PC-3 (cell line): ENCODE data around the gene PRAMEF8. TPM values are rescaled to one million over a fixed set of nuclear protein-coding genes. Genes with fewer than 3 reads are reported as not detected.
"Not testable (repeated sequence)": the region's sequence is repeated elsewhere in the genome, so short reads cannot be mapped to it uniquely, and the experiment has no call there.

Experiments
- ATAC-seq: fragments of 200-7000 bp; cut with Tn5 transposase; 2 replicates; pipeline ENCODE4 v1.9.1; 2020; ENCODE audit warnings: mild to moderate bottlenecking, moderate library complexity
- BruUV-seq: library from RNA; stranded (reverse); fragments of 400-500 nt; replicated peaks from 2 replicates; lab custom pipeline; 2021; lab: Mats Ljungman, UMichigan
- CTCF ChIA-PET: fragments of 300-600 bp; sonication (Branson Sonifier 250); formaldehyde crosslinking; loops from one replicate; lab custom pipeline; 2022; ENCODE audit warnings: antibody characterized with exemption; lab: Charles Lee
- POLR2A ChIA-PET: fragments of 300-600 bp; sonication (Branson Sonifier 250); formaldehyde crosslinking; loops from one replicate; lab custom pipeline; 2022; ENCODE audit warnings: antibody characterized with exemption; ENCODE audit not compliant: unreplicated experiment; lab: Charles Lee
- DNase-seq: peaks from one replicate; pipeline ENCODE4 v3.0.0-alpha.2; 2015
- H2AFZ ChIP-seq: fragments of 300-600 bp; sonication (generic); 2 replicates; pipeline ENCODE4 v1.6.0; 2016; ENCODE audit warnings: antibody characterized with exemption, low read length
- H3F3A ChIP-seq: fragments of 300-600 bp; sonication (generic); one replicate; pipeline ENCODE4 v1.6.0; 2017; ENCODE audit warnings: antibody characterized with exemption, low read length, control low read depth, mild to moderate bottlenecking; ENCODE audit not compliant: unreplicated experiment
- H3K27ac ChIP-seq: fragments of 300-600 bp; sonication (generic); 2 replicates; pipeline ENCODE4 v1.5.1; 2016; ENCODE audit warnings: mild to moderate bottlenecking, low read length
- H3K27me3 ChIP-seq: fragments of 300-600 bp; sonication (generic); 2 replicates; pipeline ENCODE4 v1.6.1; 2016; ENCODE audit warnings: low read length, mixed read lengths
- H3K36me3 ChIP-seq: fragments of 300-600 bp; sonication (generic); 2 replicates; pipeline ENCODE4 v1.6.1; 2016; ENCODE audit warnings: low read depth, mixed run types, low read length, mixed read lengths
- H3K4me1 ChIP-seq: fragments of 300-600 bp; sonication (generic); 2 replicates; pipeline ENCODE4 v1.5.1; 2016; ENCODE audit warnings: low read length; ENCODE audit not compliant: insufficient read depth
- H3K4me2 ChIP-seq: fragments of 300-600 bp; sonication (generic); 2 replicates; pipeline ENCODE4 v1.6.0; 2016; ENCODE audit warnings: low read length
- H3K4me3 ChIP-seq: fragments of 300-600 bp; sonication (generic); 2 replicates; pipeline ENCODE4 v1.5.1; 2016; ENCODE audit warnings: mild to moderate bottlenecking, low read length, mixed read lengths
- H3K79me2 ChIP-seq: fragments of 300-600 bp; sonication (generic); 2 replicates; pipeline ENCODE4 v1.6.1; 2017; ENCODE audit warnings: low read length, mixed read lengths
- H3K9ac ChIP-seq: fragments of 300-600 bp; sonication (generic); 2 replicates; pipeline ENCODE4 v1.6.0; 2016; ENCODE audit warnings: mild to moderate bottlenecking, low read length
- H3K9me2 ChIP-seq: fragments of 300-600 bp; sonication (generic); replicated peaks from 2 replicates; pipeline ENCODE4 v1.6.1; 2016; ENCODE audit warnings: mixed run types, low read length, mixed read lengths
- H3K9me3 ChIP-seq: fragments of 300-600 bp; sonication (generic); 2 replicates; pipeline ENCODE4 v1.6.1; 2016; ENCODE audit warnings: low read length, mixed read lengths
- H4K20me1 ChIP-seq: fragments of 300-600 bp; sonication (generic); 2 replicates; pipeline ENCODE4 v1.6.1; 2016; ENCODE audit warnings: low read length, mixed read lengths
- intact Hi-C: fragments of 100-400 bp; cut with micrococcal nuclease; formaldehyde crosslinking; loops from 2 replicates; pipeline ENCODE4 v1.9.0; 2023
- total RNA-seq: library from RNA; depleted of rRNA; stranded (reverse); fragments of >200 nt; gene quantifications from 2 replicates; pipeline ENCODE4 v1.2.3, GENCODE V29; 2014

PRAMEF8 gene
- total RNA-seq, 1 experiment from 2014 or later: not detected

DNA sequence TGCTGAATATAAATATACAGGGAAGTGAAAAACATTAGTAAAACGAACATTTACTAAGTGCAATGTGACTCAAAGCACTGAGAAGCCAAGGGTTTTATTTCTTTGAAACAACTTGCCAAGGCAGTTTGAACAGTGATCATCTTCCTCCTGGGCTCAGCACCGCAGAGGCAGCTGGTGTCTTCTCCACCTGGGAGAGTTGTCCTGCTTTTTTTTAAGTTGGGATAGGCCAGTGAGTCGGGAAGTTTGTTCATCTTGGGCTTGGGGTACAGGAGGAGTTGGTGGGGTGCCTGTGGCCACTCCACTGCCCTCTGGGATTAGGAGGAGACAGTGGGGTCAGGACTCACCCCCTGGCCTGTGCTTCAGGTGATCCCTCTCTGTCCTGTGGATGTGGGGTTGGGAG, 4.1 kb upstream of the PRAMEF8 start:
- ATAC-seq, H4K20me1 ChIP-seq, BruUV-seq, CTCF ChIA-PET, H3K9ac ChIP-seq, H3K9me3 ChIP-seq, H3F3A ChIP-seq, H3K27me3 ChIP-seq, H3K36me3 ChIP-seq, H3K4me3 ChIP-seq, H3K4me2 ChIP-seq, H3K79me2 ChIP-seq, H3K9me2 ChIP-seq, H2AFZ ChIP-seq, DNase-seq, H3K4me1 ChIP-seq, intact Hi-C loops, POLR2A ChIA-PET, H3K27ac ChIP-seq: not testable (repeated sequence)

- POLR2A ChIA-PET, H3K27ac ChIP-seq, intact Hi-C loops, H3K4me1 ChIP-seq, H3K4me3 ChIP-seq, H3K9me3 ChIP-seq, H3K27me3 ChIP-seq, H3K9me2 ChIP-seq, H3K79me2 ChIP-seq, H3K4me2 ChIP-seq, H3F3A ChIP-seq, H2AFZ ChIP-seq, H4K20me1 ChIP-seq, BruUV-seq, H3K36me3 ChIP-seq, H3K9ac ChIP-seq, CTCF ChIA-PET: not testable (repeated sequence)
- DNase-seq (peak; percentile 2), ATAC-seq (peak; percentile 35; the same call in 1 of the 2 replicates)
These were observed 5.3 kb downstream of the PRAMEF8 start for GRCh38 chr1:13279617-13280016.

- H3K9ac ChIP-seq, H3K36me3 ChIP-seq, CTCF ChIA-PET, H3K27me3 ChIP-seq, H3K9me3 ChIP-seq, H3K4me1 ChIP-seq, H3K27ac ChIP-seq, H3K9me2 ChIP-seq, intact Hi-C loops, H3F3A ChIP-seq, H3K4me3 ChIP-seq, H3K79me2 ChIP-seq, H2AFZ ChIP-seq, DNase-seq, H4K20me1 ChIP-seq, POLR2A ChIA-PET, BruUV-seq, H3K4me2 ChIP-seq: not testable (repeated sequence)
- peak; percentile 33; the same call in 1 of the 2 replicates for ATAC-seq
These were observed 7.9 kb downstream of the PRAMEF8 start for GRCh38 chr1:13277016-13277415.

GRCh38 chr1:13265124-13265523, 19.8 kb downstream of the PRAMEF8 start:
- BruUV-seq, CTCF ChIA-PET, H2AFZ ChIP-seq, H3K9me3 ChIP-seq, H3K36me3 ChIP-seq, H3K9ac ChIP-seq, H3K9me2 ChIP-seq, DNase-seq, H3K4me1 ChIP-seq, intact Hi-C loops, H3K27me3 ChIP-seq, H3F3A ChIP-seq, POLR2A ChIA-PET, H4K20me1 ChIP-seq, H3K4me3 ChIP-seq, H3K4me2 ChIP-seq, H3K27ac ChIP-seq, H3K79me2 ChIP-seq: not testable (repeated sequence)
- ATAC-seq: peak; percentile 70

DNA sequence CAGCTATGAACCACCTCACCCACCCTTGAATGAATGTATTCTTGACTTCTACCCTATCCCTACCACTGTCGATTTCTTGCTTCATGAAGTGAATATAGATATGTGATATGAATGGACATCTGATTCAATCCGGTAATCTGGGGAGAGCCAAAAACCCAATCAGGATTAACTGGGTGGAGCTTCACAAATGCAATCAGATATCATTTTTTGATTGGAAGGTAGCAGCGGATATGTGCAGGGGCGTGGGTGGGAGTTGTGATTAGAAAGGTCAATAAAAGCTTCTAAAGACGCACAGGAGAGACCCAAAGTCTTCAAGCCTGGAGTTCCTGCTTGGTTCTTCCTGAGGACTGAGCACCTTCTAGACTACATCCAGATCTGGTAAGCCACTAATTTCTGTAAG, 31.0 kb downstream of the PRAMEF8 start, which contains the start of gene PRAMEF5:
TSS of gene PRAMEF5 (plus strand) at position 301 of the 400 bp plus-strand sequence. CDS start 5,071 bp downstream, outside the sequence.
- H3K4me1 ChIP-seq, H3K9ac ChIP-seq, H3K27ac ChIP-seq, H3K9me3 ChIP-seq, H3K9me2 ChIP-seq, H3K27me3 ChIP-seq, H3K4me2 ChIP-seq, H3K79me2 ChIP-seq, ATAC-seq, DNase-seq, H3F3A ChIP-seq, POLR2A ChIA-PET, CTCF ChIA-PET, H4K20me1 ChIP-seq, H3K36me3 ChIP-seq, intact Hi-C loops, BruUV-seq, H2AFZ ChIP-seq, H3K4me3 ChIP-seq: not testable (repeated sequence)

DNA sequence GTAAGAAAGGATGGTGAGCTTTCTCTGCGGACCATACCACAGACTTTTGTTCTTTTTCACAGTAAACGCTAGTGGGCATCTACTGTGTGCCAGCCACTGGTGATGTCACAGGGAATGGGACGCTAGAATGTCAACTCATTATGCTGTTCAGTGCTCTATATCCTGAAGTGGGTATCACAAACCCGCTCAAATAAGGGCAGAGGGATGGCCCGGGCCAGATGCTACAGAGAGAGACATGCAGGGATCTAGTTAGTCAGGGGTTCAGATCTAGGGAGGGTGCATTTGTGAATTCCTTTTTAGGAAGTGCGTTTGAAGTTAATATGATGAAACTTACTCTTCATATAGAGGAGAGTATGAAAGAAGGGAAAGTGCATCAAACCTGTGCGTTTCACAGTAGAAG, 37.8 kb downstream of the PRAMEF8 start:
- H3K9me2 ChIP-seq, ATAC-seq, H2AFZ ChIP-seq, H3K27me3 ChIP-seq, H3K27ac ChIP-seq, H3K4me2 ChIP-seq, H3K9me3 ChIP-seq, H3K4me1 ChIP-seq, H3K4me3 ChIP-seq, H3F3A ChIP-seq, H3K9ac ChIP-seq, H3K36me3 ChIP-seq, CTCF ChIA-PET, BruUV-seq, H4K20me1 ChIP-seq, POLR2A ChIA-PET, intact Hi-C loops, DNase-seq, H3K79me2 ChIP-seq: not testable (repeated sequence)

- H4K20me1 ChIP-seq, POLR2A ChIA-PET, H3K27ac ChIP-seq, H3K9ac ChIP-seq, H3K36me3 ChIP-seq, CTCF ChIA-PET, DNase-seq, intact Hi-C loops, H3K9me2 ChIP-seq, H3K4me1 ChIP-seq, H3K4me3 ChIP-seq, H3F3A ChIP-seq, H3K4me2 ChIP-seq, H2AFZ ChIP-seq, BruUV-seq, ATAC-seq, H3K79me2 ChIP-seq, H3K9me3 ChIP-seq, H3K27me3 ChIP-seq: not testable (repeated sequence)
These were observed 38.4 kb downstream of the PRAMEF8 start for GRCh38 chr1:13246554-13246871.
